MM.1S (cell line): ENCODE data around the gene MAPRE3.
A peak's percentile ranks its signal among the peaks of the same experiment; 100 is the strongest.

ENCODE experiments used
- DNase-seq: peaks from one replicate; pipeline ENCODE4 v3.0.0-alpha.2; 2015
- H2AFZ ChIP-seq: fragments of 300-600 bp; sonication (generic); 2 replicates; pipeline ENCODE4 v1.6.0; 2016; ENCODE audit warnings: antibody characterized with exemption, low read length
- H3F3A ChIP-seq: fragments of 300-600 bp; sonication (generic); 2 replicates; pipeline ENCODE4 v1.6.1; 2016; ENCODE audit warnings: mild to moderate bottlenecking, antibody characterized with exemption, low read length, moderate library complexity, mixed read lengths; ENCODE audit not compliant: insufficient read depth
- H3K27ac ChIP-seq: fragments of 300-600 bp; sonication (generic); 2 replicates; pipeline ENCODE4 v1.5.1; 2016; ENCODE audit warnings: mild to moderate bottlenecking, low read length
- H3K27me3 ChIP-seq: fragments of 300-600 bp; sonication (generic); replicated peaks from 2 replicates; pipeline ENCODE4 v1.6.0; 2016; ENCODE audit warnings: low read length; ENCODE audit not compliant: insufficient read depth
- H3K36me3 ChIP-seq: fragments of 300-600 bp; sonication (generic); replicated peaks from 2 replicates; pipeline ENCODE4 v1.6.1; 2016; ENCODE audit warnings: mild to moderate bottlenecking, low read length, mixed read lengths; ENCODE audit not compliant: insufficient read depth
- H3K4me1 ChIP-seq: fragments of 300-600 bp; sonication (generic); 2 replicates; pipeline ENCODE4 v1.6.1; 2016; ENCODE audit warnings: low read length, mixed read lengths
- H3K4me2 ChIP-seq: fragments of 300-600 bp; sonication (generic); 2 replicates; pipeline ENCODE4 v1.6.0; 2016; ENCODE audit warnings: low read depth, low read length
- H3K4me3 ChIP-seq: fragments of 300-600 bp; sonication (generic); 2 replicates; pipeline ENCODE4 v1.5.1; 2016; ENCODE audit warnings: low read length, mixed read lengths
- H3K79me2 ChIP-seq: fragments of 300-600 bp; sonication (generic); 2 replicates; pipeline ENCODE4 v1.6.1; 2016; ENCODE audit warnings: mixed run types, low read length, mixed read lengths
- H3K9ac ChIP-seq: fragments of 300-600 bp; sonication (generic); 2 replicates; pipeline ENCODE4 v1.6.1; 2016; ENCODE audit warnings: low read length, mixed read lengths
- H3K9me2 ChIP-seq: fragments of 300-600 bp; sonication (generic); replicated peaks from 2 replicates; pipeline ENCODE4 v1.6.1; 2016; ENCODE audit warnings: mild to moderate bottlenecking, low read length, mixed read lengths; ENCODE audit not compliant: insufficient read depth
- H3K9me3 ChIP-seq: fragments of 300-600 bp; sonication (generic); replicated peaks from 2 replicates; pipeline ENCODE4 v1.6.1; 2016; ENCODE audit warnings: mild to moderate bottlenecking, low read length, mixed read lengths; ENCODE audit not compliant: insufficient read depth
- H4K20me1 ChIP-seq: fragments of 300-600 bp; sonication (generic); 2 replicates; pipeline ENCODE4 v1.6.1; 2016; ENCODE audit warnings: mild to moderate bottlenecking, low read length, moderate library complexity, mixed read lengths; ENCODE audit not compliant: insufficient read depth
- EZH2 ChIP-seq: fragments of 300-600 bp; sonication (generic); optimal IDR thresholded peaks from 2 replicates; pipeline ENCODE3; 2017; ENCODE audit warnings: low read depth, mild to moderate bottlenecking, antibody characterized with exemption, low read length, mixed read lengths
- EZH2phosphoT487 ChIP-seq: fragments of 300-600 bp; sonication (generic); IDR thresholded peaks from 2 replicates; pipeline ENCODE4 v1.6.1; 2018; ENCODE audit warnings: antibody characterized with exemption, low read length
- TF ChIP-seq, protein P1 (sequence below): fragments of 300-600 bp; sonication (generic); IDR thresholded peaks from 2 replicates; pipeline ENCODE4 v1.5.1; 2016; ENCODE audit warnings: antibody characterized with exemption, low read length, mixed read lengths

Gene MAPRE3

DNA sequence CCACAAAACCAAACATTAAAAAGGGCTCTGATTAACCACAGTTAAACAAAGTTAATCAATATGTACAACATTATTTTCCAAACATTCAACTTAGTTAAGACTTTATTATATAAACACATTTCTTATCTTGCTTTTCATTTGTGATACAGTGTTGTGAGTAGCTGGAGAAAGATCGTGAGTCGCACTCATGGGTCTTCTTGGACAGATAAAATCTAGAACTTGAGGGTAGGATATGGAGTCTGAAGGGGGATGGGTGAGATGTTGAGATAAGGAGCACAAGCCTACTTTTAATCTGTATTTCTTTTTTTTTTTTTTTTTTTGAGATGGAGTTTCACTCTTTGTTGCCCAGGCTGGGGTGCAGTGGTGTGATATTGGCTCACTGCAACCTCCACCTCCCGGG lies 39.7 kb downstream of the MAPRE3 start:
- Histone ChIP-seq H3K4me1 (no peaks in the 10 kb centered on the region), H3K4me3 (no peak overlapping the region), H3F3A (no peaks in the 10 kb centered on the region), H3K9me3 (no peaks in the 10 kb centered on the region), H3K27me3 (no peaks in the 10 kb centered on the region), H3K9me2 (no peaks in the 10 kb centered on the region), H2AFZ (no peak overlapping the region), H3K4me2 (no peak overlapping the region), H3K27ac (no peak overlapping the region), H3K9ac (no peak overlapping the region), H3K79me2 (no peaks in the 10 kb centered on the region), H3K36me3 (no peaks in the 10 kb centered on the region), H4K20me1 (no peaks in the 10 kb centered on the region)
- TF ChIP-seq, protein P1, sequence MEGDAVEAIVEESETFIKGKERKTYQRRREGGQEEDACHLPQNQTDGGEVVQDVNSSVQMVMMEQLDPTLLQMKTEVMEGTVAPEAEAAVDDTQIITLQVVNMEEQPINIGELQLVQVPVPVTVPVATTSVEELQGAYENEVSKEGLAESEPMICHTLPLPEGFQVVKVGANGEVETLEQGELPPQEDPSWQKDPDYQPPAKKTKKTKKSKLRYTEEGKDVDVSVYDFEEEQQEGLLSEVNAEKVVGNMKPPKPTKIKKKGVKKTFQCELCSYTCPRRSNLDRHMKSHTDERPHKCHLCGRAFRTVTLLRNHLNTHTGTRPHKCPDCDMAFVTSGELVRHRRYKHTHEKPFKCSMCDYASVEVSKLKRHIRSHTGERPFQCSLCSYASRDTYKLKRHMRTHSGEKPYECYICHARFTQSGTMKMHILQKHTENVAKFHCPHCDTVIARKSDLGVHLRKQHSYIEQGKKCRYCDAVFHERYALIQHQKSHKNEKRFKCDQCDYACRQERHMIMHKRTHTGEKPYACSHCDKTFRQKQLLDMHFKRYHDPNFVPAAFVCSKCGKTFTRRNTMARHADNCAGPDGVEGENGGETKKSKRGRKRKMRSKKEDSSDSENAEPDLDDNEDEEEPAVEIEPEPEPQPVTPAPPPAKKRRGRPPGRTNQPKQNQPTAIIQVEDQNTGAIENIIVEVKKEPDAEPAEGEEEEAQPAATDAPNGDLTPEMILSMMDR = no peak
- TF ChIP-seq EZH2phosphoT487 = no peak
- TF ChIP-seq EZH2 = no peak
- DNase-seq = no peak

GRCh38 chr2:27013738-27014137 lies 43.3 kb downstream of the MAPRE3 start:
- Histone ChIP-seq H3K36me3 (no peaks in the 10 kb centered on the region), H3K4me1 (peaks cover 5% of the 10 kb centered on the region; the same call in 1 of the 2 replicates), H2AFZ (no peak overlapping the region), H3K79me2 (no peaks in the 10 kb centered on the region), H4K20me1 (no peaks in the 10 kb centered on the region), H3K9me3 (no peaks in the 10 kb centered on the region), H3K27me3 (no peaks in the 10 kb centered on the region), H3K27ac (no peak overlapping the region), H3F3A (no peaks in the 10 kb centered on the region), H3K9me2 (no peaks in the 10 kb centered on the region), H3K4me2 (no peak overlapping the region), H3K9ac (no peak overlapping the region), H3K4me3 (no peak overlapping the region)
- TF ChIP-seq EZH2 = no peak
- no peak for TF ChIP-seq EZH2phosphoT487
- TF ChIP-seq, protein P1 = no peak
- DNase-seq = no peak

DNA sequence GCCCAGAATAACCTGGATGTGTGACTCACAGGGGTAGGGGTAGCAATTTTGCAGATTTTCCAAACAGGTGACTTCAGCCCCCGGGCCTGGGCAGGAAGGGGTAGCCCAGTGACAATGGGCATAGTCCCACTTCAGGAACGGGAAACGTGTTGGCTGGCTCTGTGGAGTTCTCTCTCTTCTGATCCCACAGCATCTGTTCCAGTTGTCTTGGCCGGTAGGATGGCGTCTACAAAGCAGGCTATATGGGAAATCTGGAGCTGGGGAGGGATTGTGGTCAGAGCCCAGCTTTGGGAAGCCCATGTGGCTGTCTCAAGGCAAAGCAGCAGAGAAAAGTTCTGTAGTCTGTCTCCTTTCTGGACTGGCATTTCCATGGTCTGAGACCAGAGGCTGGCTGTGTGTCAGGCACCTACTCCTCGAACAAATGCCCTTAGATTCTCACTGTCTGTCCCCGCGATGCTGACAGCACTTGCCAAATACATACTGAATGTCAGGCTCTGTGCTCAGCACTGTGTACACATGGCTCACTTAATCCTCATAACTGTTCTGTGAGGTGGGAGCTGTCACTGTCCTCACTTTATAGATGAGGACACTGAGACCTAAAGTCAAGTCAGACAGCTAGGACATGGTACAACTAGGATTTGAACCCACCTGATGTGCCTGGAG lies 44.5 kb downstream of the MAPRE3 start:
- no peak overlapping the region for H3K9ac ChIP-seq
- no peaks in the 10 kb centered on the region for H3K9me3 ChIP-seq
- no peaks in the 10 kb centered on the region for H3K27me3 ChIP-seq
- no peak overlapping the region for H3K4me3 ChIP-seq
- no peak overlapping the region for H3K27ac ChIP-seq
- H3K36me3 ChIP-seq = no peaks in the 10 kb centered on the region
- peaks cover 5% of the 10 kb centered on the region; the same call in 1 of the 2 replicates for H3K4me1 ChIP-seq
- no peak overlapping the region for H3K4me2 ChIP-seq
- DNase-seq = no peak
- H3K79me2 ChIP-seq = no peaks in the 10 kb centered on the region
- no peaks in the 10 kb centered on the region for H3F3A ChIP-seq
- no peak for TF ChIP-seq EZH2phosphoT487
- H2AFZ ChIP-seq = no peak overlapping the region
- no peaks in the 10 kb centered on the region for H4K20me1 ChIP-seq
- H3K9me2 ChIP-seq = no peaks in the 10 kb centered on the region

GRCh38 chr2:27016801-27017325 lies 46.4 kb downstream of the MAPRE3 start:
- H3K9ac ChIP-seq = no peak overlapping the region
- DNase-seq = peak; percentile 45
- no peak overlapping the region for H3K27ac ChIP-seq
- no peak overlapping the region for H3K4me2 ChIP-seq
- H4K20me1 ChIP-seq = no peaks in the 10 kb centered on the region
- H3K79me2 ChIP-seq = no peaks in the 10 kb centered on the region
- no peaks in the 10 kb centered on the region for H3F3A ChIP-seq
- H3K27me3 ChIP-seq = no peaks in the 10 kb centered on the region
- H3K4me1 ChIP-seq = peaks cover 5% of the 10 kb centered on the region; the same call in 1 of the 2 replicates
- H2AFZ ChIP-seq = no peak overlapping the region
- H3K36me3 ChIP-seq = no peaks in the 10 kb centered on the region
- H3K9me3 ChIP-seq = no peaks in the 10 kb centered on the region
- TF ChIP-seq, protein P1 = peak; percentile 68
- TF ChIP-seq EZH2phosphoT487 = no peak
- TF ChIP-seq EZH2 = no peak
- H3K9me2 ChIP-seq = no peaks in the 10 kb centered on the region
- H3K4me3 ChIP-seq = no peak overlapping the region
